Measurements from ENCODE around the gene DNAH6.

Gene DNAH6

DNA sequence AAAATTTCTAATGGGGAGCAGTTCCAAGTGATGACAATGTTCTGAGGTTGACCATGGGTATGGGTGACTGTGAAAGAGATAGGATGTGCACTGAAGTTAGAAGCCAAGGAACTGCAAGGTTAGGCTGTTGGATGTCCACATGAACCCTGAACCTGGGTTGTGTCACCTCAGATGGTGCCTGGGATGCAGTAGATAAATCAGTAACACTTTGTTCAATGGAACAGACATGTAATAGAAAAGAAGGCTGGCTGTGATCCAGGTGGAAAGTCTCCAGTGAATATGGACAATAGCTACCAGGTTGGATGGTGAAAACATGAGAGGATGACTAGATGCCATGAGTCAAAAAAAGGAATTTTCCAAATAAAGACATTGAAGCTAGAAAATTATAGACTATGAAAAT lies 233.1 kb downstream of the DNAH6 start:
- Histone ChIP-seq H3K79me2 (ENCODE audit: low read length) (no peaks in the 10 kb centered on the region), H3K4me1 (ENCODE audit: low read length) (no peaks in the 10 kb centered on the region), H2AFZ (ENCODE audit: low read depth, low read length) (no peak overlapping the region), H3K4me2 (ENCODE audit: low read length) (no peak overlapping the region), H3K9ac (ENCODE audit: low read length) (no peak overlapping the region), H3K27ac (ENCODE audit: low read length) (no peak overlapping the region), H3K9me3 (ENCODE audit: insufficient read depth, low read length) (no peaks in the 10 kb centered on the region), H3K36me3 (replicated peaks; ENCODE audit: low read depth, low read length) (no peaks in the 10 kb centered on the region), H3K27me3 (ENCODE audit: low read depth, low read length) (no peaks in the 10 kb centered on the region), H3K4me3 (ENCODE audit: low read length) (no peak overlapping the region), H4K20me1 (ENCODE audit: insufficient read depth, low read length) (no peaks in the 10 kb centered on the region)
- no peak for TF ChIP-seq CTCF (IDR thresholded peaks at IDR 0.05; ENCODE audit: low read depth, low read length)
- no peak for TF ChIP-seq EZH2phosphoT487 (IDR thresholded peaks at IDR 0.05; ENCODE audit: low read depth)

- H3K4me2 ChIP-seq (ENCODE audit: low read length), result no peak overlapping the region
- H3K9ac ChIP-seq (ENCODE audit: low read length), result no peak overlapping the region
- no peak overlapping the region for H3K4me3 ChIP-seq (ENCODE audit: low read length)
- no peaks in the 10 kb centered on the region for H3K9me3 ChIP-seq (ENCODE audit: insufficient read depth, low read length)
- no peak overlapping the region for H2AFZ ChIP-seq (ENCODE audit: low read depth, low read length)
- TF ChIP-seq CTCF (IDR thresholded peaks at IDR 0.05; ENCODE audit: low read depth, low read length), result no peak
- TF ChIP-seq EZH2phosphoT487 (IDR thresholded peaks at IDR 0.05; ENCODE audit: low read depth), result no peak
- no peaks in the 10 kb centered on the region for H3K79me2 ChIP-seq (ENCODE audit: low read length)
- no peaks in the 10 kb centered on the region for H3K36me3 ChIP-seq (replicated peaks; ENCODE audit: low read depth, low read length)
- no peaks in the 10 kb centered on the region for H3K4me1 ChIP-seq (ENCODE audit: low read length)
- H4K20me1 ChIP-seq (ENCODE audit: insufficient read depth, low read length), result no peaks in the 10 kb centered on the region
- H3K27ac ChIP-seq (ENCODE audit: low read length), result no peak overlapping the region
- no peaks in the 10 kb centered on the region for H3K27me3 ChIP-seq (ENCODE audit: low read depth, low read length)
Measured at GRCh38 chr2:84755096-84755495, 238.8 kb downstream of the DNAH6 start.

- Histone ChIP-seq H2AFZ (ENCODE audit: low read depth, low read length) (no peak overlapping the region), H3K4me1 (ENCODE audit: low read length) (no peaks in the 10 kb centered on the region), H3K79me2 (ENCODE audit: low read length) (no peaks in the 10 kb centered on the region), H3K27ac (ENCODE audit: low read length) (no peak overlapping the region), H3K4me2 (ENCODE audit: low read length) (no peak overlapping the region), H3K36me3 (replicated peaks; ENCODE audit: low read depth, low read length) (no peaks in the 10 kb centered on the region), H3K27me3 (ENCODE audit: low read depth, low read length) (no peaks in the 10 kb centered on the region), H3K9ac (ENCODE audit: low read length) (no peak overlapping the region), H3K4me3 (ENCODE audit: low read length) (no peak overlapping the region), H3K9me3 (ENCODE audit: insufficient read depth, low read length) (no peaks in the 10 kb centered on the region), H4K20me1 (ENCODE audit: insufficient read depth, low read length) (no peaks in the 10 kb centered on the region)
- no peak for TF ChIP-seq EZH2phosphoT487 (IDR thresholded peaks at IDR 0.05; ENCODE audit: low read depth)
Measured at GRCh38 chr2:84757648-84758047, 241.3 kb downstream of the DNAH6 start.

GRCh38 chr2:84766791-84767190 lies 250.5 kb downstream of the DNAH6 start:
- TF ChIP-seq CTCF (IDR thresholded peaks at IDR 0.05; ENCODE audit: low read depth, low read length) (no peak), EZH2phosphoT487 (IDR thresholded peaks at IDR 0.05; ENCODE audit: low read depth) (no peak)
- Histone ChIP-seq H3K9me3 (ENCODE audit: insufficient read depth, low read length) (peaks cover 5% of the 10 kb centered on the region; the same call in 1 of the 2 replicates), H3K36me3 (replicated peaks; ENCODE audit: low read depth, low read length) (no peaks in the 10 kb centered on the region), H3K4me2 (ENCODE audit: low read length) (no peak overlapping the region), H3K79me2 (ENCODE audit: low read length) (no peaks in the 10 kb centered on the region), H4K20me1 (ENCODE audit: insufficient read depth, low read length) (no peaks in the 10 kb centered on the region), H2AFZ (ENCODE audit: low read depth, low read length) (no peak overlapping the region), H3K27me3 (ENCODE audit: low read depth, low read length) (no peaks in the 10 kb centered on the region), H3K27ac (ENCODE audit: low read length) (no peak overlapping the region), H3K9ac (ENCODE audit: low read length) (no peak overlapping the region), H3K4me1 (ENCODE audit: low read length) (no peaks in the 10 kb centered on the region), H3K4me3 (ENCODE audit: low read length) (no peak overlapping the region)

GRCh38 chr2:84768840-84769239 lies 252.5 kb downstream of the DNAH6 start:
- Histone ChIP-seq H3K36me3 (replicated peaks; ENCODE audit: low read depth, low read length) (no peaks in the 10 kb centered on the region), H3K9ac (ENCODE audit: low read length) (no peak overlapping the region), H3K4me1 (ENCODE audit: low read length) (no peaks in the 10 kb centered on the region), H2AFZ (ENCODE audit: low read depth, low read length) (no peak overlapping the region), H3K27me3 (ENCODE audit: low read depth, low read length) (no peaks in the 10 kb centered on the region), H3K27ac (ENCODE audit: low read length) (no peak overlapping the region), H3K9me3 (ENCODE audit: insufficient read depth, low read length) (peaks cover 15% of the 10 kb centered on the region; the same call in 1 of the 2 replicates), H3K79me2 (ENCODE audit: low read length) (no peaks in the 10 kb centered on the region), H3K4me3 (ENCODE audit: low read length) (no peak overlapping the region), H3K4me2 (ENCODE audit: low read length) (no peak overlapping the region), H4K20me1 (ENCODE audit: insufficient read depth, low read length) (no peaks in the 10 kb centered on the region)
- no peak for TF ChIP-seq EZH2phosphoT487 (IDR thresholded peaks at IDR 0.05; ENCODE audit: low read depth)

Data from OCI-LY3 (cell line).